Omental fat pad (tissue), 4 donors: ENCODE measurements around the gene PCNX1. TPM values are rescaled to one million over a fixed set of nuclear protein-coding genes. Genes with fewer than 3 reads are reported as not detected.

Experiments
- ATAC-seq: fragments of 150-250 bp; one replicate; pipeline ENCODE4 v1.9.1; 2016; ENCODE audit warnings: mild to moderate bottlenecking, moderate library complexity; ENCODE audit not compliant: low FRiP score
- DNase-seq: peaks from one replicate; pipeline ENCODE4 v3.0.0-alpha.2; 2019; ENCODE audit warnings: low spot score
- CTCF ChIP-seq, 3 donors: fragments of 450-650 bp; IDR thresholded peaks; one replicate each; pipeline ENCODE4 v1.5.1; 2016 to 2017; ENCODE audit warnings: antibody characterized with exemption in 3 of 3, mild to moderate bottlenecking in 3 of 3, moderate library complexity in 2 of 3
- small RNA-seq: library from RNA; depleted of rRNA; stranded (forward); fragments of <200 nt; gene quantifications from one replicate; pipeline ENCODE3, GENCODE V24; 2016
- total RNA-seq, 4 donors: library from RNA; depleted of rRNA; stranded (reverse); fragments of >200 nt; gene quantifications; one replicate each; pipeline ENCODE4 v1.1.0, GENCODE V29; 2016

Gene PCNX1
- total RNA-seq, 4 donors from 2014 or later, result 56.9 to 98.1 (median 83.3) TPM

- no peak for TF ChIP-seq CTCF (IDR thresholded peaks at IDR 0.05)
- no peak for ATAC-seq
- no peak for DNase-seq
These were observed 243.5 kb downstream of the PCNX1 start for GRCh38 chr14:71150737-71151136.

- no peak for DNase-seq
- no peak for ATAC-seq
- TF ChIP-seq CTCF (IDR thresholded peaks at IDR 0.05), result no peak
These were observed 248.5 kb downstream of the PCNX1 start for GRCh38 chr14:71155743-71156142.

- ATAC-seq (no peak), DNase-seq (no peak)
- TF ChIP-seq CTCF (IDR thresholded peaks at IDR 0.05), result no peak
These were observed 256.0 kb downstream of the PCNX1 start for GRCh38 chr14:71163050-71163841.

- no peak for ATAC-seq
- DNase-seq, result no peak
- no peak for TF ChIP-seq CTCF (IDR thresholded peaks at IDR 0.05)
These were observed 256.8 kb downstream of the PCNX1 start for GRCh38 chr14:71163842-71164629.

Small RNA genes within 50 kb of the gene (small RNA-seq; reads per million reads assigned to genes)
- not detected for gene AC005230.1
- gene GTF3AP2, result not detected

Other genes with a start within 250 kb of the PCNX1 start
- gene MAP3K9, start 97.9 kb upstream of the PCNX1 start, total RNA-seq, result 1 to 10 TPM in 2 of 4 donors, under 1 TPM in 2; 0.32 to 5.8 (median 1.1) TPM